Stimulated activated CD4-positive, alpha-beta T cell treated with anti-CD3 and anti-CD28 coated beads, Interleukin-12 subunit alpha, Interleukin-12 subunit beta, amount 100 ng/mL, for 4 hours (primary cell): ENCODE data around the gene MOV10.

ENCODE experiments used
- DNase-seq: peaks from one replicate; pipeline ENCODE4 v3.0.0-alpha.2; 2020

The MOV10 gene

GRCh38 chr1:112743174-112744008 lies 68.9 kb downstream of the MOV10 start:
- DNase-seq = no peak

GRCh38 chr1:112744009-112744578 lies 69.6 kb downstream of the MOV10 start:
- DNase-seq = no peak

GRCh38 chr1:112748396-112748795 lies 73.9 kb downstream of the MOV10 start:
- DNase-seq = no peak
